ENCODE results near the gene EPB41L3. TPM values are rescaled to one million over a fixed set of nuclear protein-coding genes. Genes with fewer than 3 reads are reported as not detected.

EPB41L3 gene
- total and polyA plus RNA-seq, 10 of the 15 experiments (the other 5 are each of a cell fraction or from before 2014, with no cell fraction given) = 0.11 to 0.69 (median 0.23) TPM; not detected in 6

- TF ChIP-seq KAT2A (conservative IDR thresholded peaks at IDR 0.05; ENCODE audit: control insufficient read depth, low read depth, low read length) (no peak), CBX3 (IDR thresholded peaks at IDR 0.05; ENCODE audit: borderline replicate concordance, low read depth) (no peak), NR2F1 (conservative IDR thresholded peaks at IDR 0.05) (no peak)
These were observed 5.9 kb downstream of the EPB41L3 start (continued) for GRCh38 chr18:5537860-5538259.

DNA sequence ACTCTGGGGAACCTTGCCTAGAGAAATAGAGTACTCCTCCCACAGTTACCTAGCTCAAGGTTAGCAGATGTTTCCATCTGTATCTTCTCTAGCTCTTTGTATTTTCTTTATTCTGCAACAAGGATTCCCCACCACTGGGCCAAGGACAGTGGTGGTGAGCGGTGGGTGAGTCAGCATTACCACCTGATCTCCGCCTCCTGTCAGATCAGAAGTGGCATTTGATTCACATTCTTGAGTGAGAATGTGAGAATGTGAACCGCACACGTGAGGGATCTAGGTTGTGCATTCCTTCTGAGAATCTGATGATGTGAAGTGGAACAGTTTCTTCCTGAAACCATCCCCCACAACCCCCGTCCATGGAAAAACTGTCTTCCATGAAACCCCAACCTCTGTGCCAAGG, 9.0 kb downstream of the EPB41L3 start:
- Histone ChIP-seq H2AFZ (ENCODE audit: control insufficient read depth, low read depth, low read length) (no peak overlapping the region), H4K20me1 (ENCODE audit: control insufficient read depth, insufficient read depth) (no peaks in the 10 kb centered on the region), H3K4me3 (no peak overlapping the region), H3K27ac (ENCODE audit: control insufficient read depth, insufficient read depth) (no peak overlapping the region), H3K4me2 (ENCODE audit: control insufficient read depth, insufficient read depth) (no peak overlapping the region), H3K9me3 (replicated peaks; ENCODE audit: control insufficient read depth, insufficient read depth, low read length) (no peaks in the 10 kb centered on the region), H3K36me3 (ENCODE audit: control insufficient read depth in 2 of 2, insufficient read depth in 2 of 2, low read length in 1 of 2) (no peaks in the 10 kb centered on the region), H3K27me3 (replicated peaks in 1 of 2; ENCODE audit: control insufficient read depth in 2 of 2, insufficient read depth in 2 of 2, low read length in 1 of 2) (no peaks in the 10 kb centered on the region), H3K79me2 (ENCODE audit: control insufficient read depth, insufficient read depth, low read length) (no peaks in the 10 kb centered on the region), H3K4me1 (ENCODE audit: control insufficient read depth, insufficient read depth, low read length) (no peaks in the 10 kb centered on the region), H3K9ac (ENCODE audit: control insufficient read depth, insufficient read depth, low read length) (no peak overlapping the region)
- no peak for TF ChIP-seq MEF2B (IDR thresholded peaks at IDR 0.05; ENCODE audit: partially characterized antibody, poor library complexity, severe bottlenecking)
- no peak for TF ChIP-seq RUNX3 (IDR thresholded peaks at IDR 0.05; ENCODE audit: low read length)
- TF ChIP-seq KAT2A (conservative IDR thresholded peaks at IDR 0.05; ENCODE audit: control insufficient read depth, low read depth, low read length) = no peak
- no peak for TF ChIP-seq BMI1 (IDR thresholded peaks at IDR 0.05; ENCODE audit: borderline replicate concordance)
- no peak for TF ChIP-seq STAT1 (conservative IDR thresholded peaks at IDR 0.05)
- no peak for TF ChIP-seq ZNF217 (IDR thresholded peaks at IDR 0.05)
- TF ChIP-seq PAX5 (IDR thresholded peaks at IDR 0.05; ENCODE audit: borderline replicate concordance, low read depth, low read length) = no peak
- TF ChIP-seq NR2F1 (conservative IDR thresholded peaks at IDR 0.05) = no peak
- no peak for TF ChIP-seq CHD2 (IDR thresholded peaks at IDR 0.05; ENCODE audit: borderline replicate concordance, low read depth, low read length)
- no peak for TF ChIP-seq CHD1 (IDR thresholded peaks at IDR 0.05; ENCODE audit: low read depth, low read length)
- no peak for TF ChIP-seq ZNF274 (IDR thresholded peaks at IDR 0.05; ENCODE audit: insufficient read depth, insufficient read length)
- TF ChIP-seq IRF5 (IDR thresholded peaks at IDR 0.05; ENCODE audit: borderline replicate concordance) = no peak
- TF ChIP-seq, protein P1, sequence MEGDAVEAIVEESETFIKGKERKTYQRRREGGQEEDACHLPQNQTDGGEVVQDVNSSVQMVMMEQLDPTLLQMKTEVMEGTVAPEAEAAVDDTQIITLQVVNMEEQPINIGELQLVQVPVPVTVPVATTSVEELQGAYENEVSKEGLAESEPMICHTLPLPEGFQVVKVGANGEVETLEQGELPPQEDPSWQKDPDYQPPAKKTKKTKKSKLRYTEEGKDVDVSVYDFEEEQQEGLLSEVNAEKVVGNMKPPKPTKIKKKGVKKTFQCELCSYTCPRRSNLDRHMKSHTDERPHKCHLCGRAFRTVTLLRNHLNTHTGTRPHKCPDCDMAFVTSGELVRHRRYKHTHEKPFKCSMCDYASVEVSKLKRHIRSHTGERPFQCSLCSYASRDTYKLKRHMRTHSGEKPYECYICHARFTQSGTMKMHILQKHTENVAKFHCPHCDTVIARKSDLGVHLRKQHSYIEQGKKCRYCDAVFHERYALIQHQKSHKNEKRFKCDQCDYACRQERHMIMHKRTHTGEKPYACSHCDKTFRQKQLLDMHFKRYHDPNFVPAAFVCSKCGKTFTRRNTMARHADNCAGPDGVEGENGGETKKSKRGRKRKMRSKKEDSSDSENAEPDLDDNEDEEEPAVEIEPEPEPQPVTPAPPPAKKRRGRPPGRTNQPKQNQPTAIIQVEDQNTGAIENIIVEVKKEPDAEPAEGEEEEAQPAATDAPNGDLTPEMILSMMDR (IDR thresholded peaks at IDR 0.05 in 2 of 3, conservative IDR thresholded peaks at IDR 0.05 in 1 of 3; ENCODE audit: control insufficient read depth in 2 of 3, extremely low read depth in 1 of 3, insufficient read depth in 1 of 3, low read depth in 3 of 3, low read length in 3 of 3) = no peak
- no peak for TF ChIP-seq PML (IDR thresholded peaks at IDR 0.05; ENCODE audit: low read length)
- no peak for TF ChIP-seq RB1 (IDR thresholded peaks at IDR 0.05; ENCODE audit: borderline replicate concordance)
- no peak for FAIRE-seq
- 49% methylated on average over 5 of the region's 5 CpGs for WGBS (ENCODE audit: insufficient coverage, insufficient replicate concordance, low lambda C conversion rate, missing lambda C conversion rate)
- no peak for ATAC-seq
- ChIA-PET RAD21 (ENCODE audit: unreplicated experiment) (no interaction called here), CTCF (no interaction called here), SMC1A (ENCODE audit: uncharacterized antibody, unreplicated experiment) (no interaction called here), POLR2A (no interaction called here)
- in situ Hi-C loops (cut with MboI) = no loop called here
- intact Hi-C loops (cut with micrococcal nuclease; ENCODE audit: unreplicated experiment) = no loop called here
- no TSS peak for BruUV-seq (replicated peaks)
- DNase-seq (ENCODE audit: low read depth, low spot score) = no peak

All from GM12878 (cell line).